ENCODE measurements around the gene DCTN4. TPM values are rescaled to one million over a fixed set of nuclear protein-coding genes. Genes with fewer than 3 reads are reported as not detected.

DCTN4 gene
- total RNA-seq, 1 experiment from 2014 or later, result 40.5 TPM

- ChIA-PET CTCF (interaction anchor here (0.6 kb wide), 1 partner anchor 99 kb away, joined by 3 read pairs; no protein-coding TSS in a partner anchor), POLR2A (ENCODE audit: unreplicated experiment) (no interaction called here)
- no peaks in the 10 kb centered on the region for H3K9me3 ChIP-seq (ENCODE audit: low read length)
- DNase-seq (no peak), ATAC-seq (no peak)
- no peak overlapping the region for H3K27ac ChIP-seq (ENCODE audit: low read length)
- H3K4me2 ChIP-seq (ENCODE audit: low read length), result no peak overlapping the region
- H3K9ac ChIP-seq (ENCODE audit: low read length), result no peak overlapping the region
- H3K27me3 ChIP-seq (ENCODE audit: low read length), result no peaks in the 10 kb centered on the region; the same call in 1 of the 2 replicates
- no TSS peak for BruUV-seq (replicated peaks)
- no peak overlapping the region for H3K4me3 ChIP-seq (ENCODE audit: low read length)
- H3K9me2 ChIP-seq (replicated peaks; ENCODE audit: low read length), result no peaks in the 10 kb centered on the region
- H3F3A ChIP-seq (ENCODE audit: low read length, unreplicated experiment), result no peaks in the 10 kb centered on the region
- intact Hi-C loops (cut with micrococcal nuclease), result no loop called here
- H3K36me3 ChIP-seq (ENCODE audit: low read depth, low read length), result no peaks in the 10 kb centered on the region
- no peak overlapping the region for H2AFZ ChIP-seq (ENCODE audit: low read length)
- TF ChIP-seq EZH2 (IDR thresholded peaks at IDR 0.05; ENCODE audit: low read length, unreplicated experiment) (no peak), EZH2phosphoT487 (IDR thresholded peaks at IDR 0.05; ENCODE audit: borderline replicate concordance, low read length) (no peak), CTCF (conservative IDR thresholded peaks at IDR 0.05; ENCODE audit: low read depth, low read length) (no peak)
- H3K4me1 ChIP-seq (ENCODE audit: insufficient read depth, low read length), result no peaks in the 10 kb centered on the region
- no peaks in the 10 kb centered on the region for H4K20me1 ChIP-seq (ENCODE audit: low read length)
- no peaks in the 10 kb centered on the region for H3K79me2 ChIP-seq (ENCODE audit: low read length)
These were observed 98.5 kb downstream of the DCTN4 start for GRCh38 chr5:150660108-150660831.

- no peak for ATAC-seq
- no TSS peak for BruUV-seq (replicated peaks)
- no peaks in the 10 kb centered on the region for H3K9me2 ChIP-seq (replicated peaks; ENCODE audit: low read length)
- H3K27ac ChIP-seq (ENCODE audit: low read length), result no peak overlapping the region
- no peaks in the 10 kb centered on the region for H3K4me1 ChIP-seq (ENCODE audit: insufficient read depth, low read length)
- no peak overlapping the region for H3K9ac ChIP-seq (ENCODE audit: low read length)
- intact Hi-C loops (cut with micrococcal nuclease), result loop anchor here (10.0 kb wide), 1 partner anchor 185 kb away; the partner anchor contains the start of gene IRGM
- no peak overlapping the region for H3K4me3 ChIP-seq (ENCODE audit: low read length)
- no peak overlapping the region for H2AFZ ChIP-seq (ENCODE audit: low read length)
- POLR2A ChIA-PET (ENCODE audit: unreplicated experiment), result interaction anchor here (0.6 kb wide), 1 partner anchor 13 kb away, joined by 5 read pairs; no protein-coding TSS in a partner anchor
- DNase-seq, result no peak
- no peak overlapping the region for H3K4me2 ChIP-seq (ENCODE audit: low read length)
- H3K27me3 ChIP-seq (ENCODE audit: low read length), result no peaks in the 10 kb centered on the region; the same call in 1 of the 2 replicates
- CTCF ChIA-PET, result no interaction called here
- no peaks in the 10 kb centered on the region for H3K36me3 ChIP-seq (ENCODE audit: low read depth, low read length)
- TF ChIP-seq CTCF (conservative IDR thresholded peaks at IDR 0.05; ENCODE audit: low read depth, low read length) (no peak), EZH2phosphoT487 (IDR thresholded peaks at IDR 0.05; ENCODE audit: borderline replicate concordance, low read length) (no peak), EZH2 (IDR thresholded peaks at IDR 0.05; ENCODE audit: low read length, unreplicated experiment) (no peak)
- H3F3A ChIP-seq (ENCODE audit: low read length, unreplicated experiment), result no peaks in the 10 kb centered on the region
- H4K20me1 ChIP-seq (ENCODE audit: low read length), result no peaks in the 10 kb centered on the region
- H3K79me2 ChIP-seq (ENCODE audit: low read length), result no peaks in the 10 kb centered on the region
- H3K9me3 ChIP-seq (ENCODE audit: low read length), result no peaks in the 10 kb centered on the region
These were observed 99.3 kb downstream of the DCTN4 start for GRCh38 chr5:150659360-150660107.

Measured in PC-3 (cell line).